ENCODE results near the gene LSAMP.

DNA sequence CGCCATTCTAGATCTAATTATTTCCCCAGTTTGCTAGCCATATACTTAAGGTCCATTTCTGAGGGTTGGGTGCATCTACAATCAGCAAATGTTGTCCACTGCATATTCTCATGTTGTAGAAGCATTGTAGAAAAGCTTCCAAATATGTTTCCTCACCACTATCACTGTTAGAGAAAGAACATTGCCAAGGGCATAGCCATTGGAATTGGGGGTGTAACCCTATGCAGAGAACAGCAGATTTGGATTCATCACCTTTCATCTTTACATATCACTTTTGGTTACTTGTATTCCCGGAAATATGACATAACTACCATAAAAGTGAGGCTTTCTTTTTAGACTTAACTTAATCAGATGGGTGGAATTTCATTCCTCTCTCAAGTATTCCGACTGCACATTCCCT is 203.6 kb downstream of the LSAMP start:
- TF ChIP-seq, protein P1, sequence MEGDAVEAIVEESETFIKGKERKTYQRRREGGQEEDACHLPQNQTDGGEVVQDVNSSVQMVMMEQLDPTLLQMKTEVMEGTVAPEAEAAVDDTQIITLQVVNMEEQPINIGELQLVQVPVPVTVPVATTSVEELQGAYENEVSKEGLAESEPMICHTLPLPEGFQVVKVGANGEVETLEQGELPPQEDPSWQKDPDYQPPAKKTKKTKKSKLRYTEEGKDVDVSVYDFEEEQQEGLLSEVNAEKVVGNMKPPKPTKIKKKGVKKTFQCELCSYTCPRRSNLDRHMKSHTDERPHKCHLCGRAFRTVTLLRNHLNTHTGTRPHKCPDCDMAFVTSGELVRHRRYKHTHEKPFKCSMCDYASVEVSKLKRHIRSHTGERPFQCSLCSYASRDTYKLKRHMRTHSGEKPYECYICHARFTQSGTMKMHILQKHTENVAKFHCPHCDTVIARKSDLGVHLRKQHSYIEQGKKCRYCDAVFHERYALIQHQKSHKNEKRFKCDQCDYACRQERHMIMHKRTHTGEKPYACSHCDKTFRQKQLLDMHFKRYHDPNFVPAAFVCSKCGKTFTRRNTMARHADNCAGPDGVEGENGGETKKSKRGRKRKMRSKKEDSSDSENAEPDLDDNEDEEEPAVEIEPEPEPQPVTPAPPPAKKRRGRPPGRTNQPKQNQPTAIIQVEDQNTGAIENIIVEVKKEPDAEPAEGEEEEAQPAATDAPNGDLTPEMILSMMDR (conservative IDR thresholded peaks at IDR 0.05; ENCODE audit: low read depth, low read length), result no peak
- TF ChIP-seq, protein P2, sequence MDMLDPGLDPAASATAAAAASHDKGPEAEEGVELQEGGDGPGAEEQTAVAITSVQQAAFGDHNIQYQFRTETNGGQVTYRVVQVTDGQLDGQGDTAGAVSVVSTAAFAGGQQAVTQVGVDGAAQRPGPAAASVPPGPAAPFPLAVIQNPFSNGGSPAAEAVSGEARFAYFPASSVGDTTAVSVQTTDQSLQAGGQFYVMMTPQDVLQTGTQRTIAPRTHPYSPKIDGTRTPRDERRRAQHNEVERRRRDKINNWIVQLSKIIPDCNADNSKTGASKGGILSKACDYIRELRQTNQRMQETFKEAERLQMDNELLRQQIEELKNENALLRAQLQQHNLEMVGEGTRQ (IDR thresholded peaks at IDR 0.05; ENCODE audit: low read depth, low read length), result no peak
- no peak for TF ChIP-seq RCOR1 (IDR thresholded peaks at IDR 0.05; ENCODE audit: insufficient replicate concordance, low read length)
- TF ChIP-seq POLR2A (IDR thresholded peaks at IDR 0.05; ENCODE audit: low read depth, low read length), result no peak
- TF ChIP-seq SMC3 (IDR thresholded peaks at IDR 0.05; ENCODE audit: low read depth, low read length), result no peak
- no peak for TF ChIP-seq RFX5 (IDR thresholded peaks at IDR 0.05; ENCODE audit: low read depth, low read length)
- TF ChIP-seq RAD21 (IDR thresholded peaks at IDR 0.05; ENCODE audit: low read length), result no peak
- TF ChIP-seq NFE2L2 (IDR thresholded peaks at IDR 0.05; ENCODE audit: low read depth, low read length), result no peak
